Measurements from ENCODE around the gene C17orf113. TPM values are rescaled to one million over a fixed set of nuclear protein-coding genes. Genes with fewer than 3 reads are reported as not detected.

Gene C17orf113
- total RNA-seq, 8 experiments from 2014 or later, result 0.25 to 2.9 (median 2.1) TPM

- H3K4me1 ChIP-seq (replicated peaks in 1 of 2), result peaks cover 0 to 3% of the 10 kb centered on the region in 2 donors
- ATAC-seq (replicated peaks in 6 of 8), result no peak
- H3K4me3 ChIP-seq, result no peak overlapping the region
- in situ Hi-C loops (cut with MboI; ENCODE audit: low pct_unique_long_range_greater_than_20kb in 2 of 9, low sequenced_read_pairs in 9 of 9, unreplicated experiment in 9 of 9), result no loop called here
- WGBS, 10 experiments, result 65 to 100% (median 88%) methylated on average over 1 to 2 of the region's 5 CpGs; no CpG with 5 or more reads in 5 of the 10 experiments
- no peak overlapping the region for H3K27ac ChIP-seq
These were observed 11.5 kb upstream of the C17orf113 start for GRCh38 chr17:42061646-42062487.

GRCh38 chr17:42060231-42060630 is 9.8 kb upstream of the C17orf113 start:
- in situ Hi-C loops (cut with MboI; ENCODE audit: low pct_unique_long_range_greater_than_20kb in 2 of 9, low sequenced_read_pairs in 9 of 9, unreplicated experiment in 9 of 9), result no loop called here
- no peak for ATAC-seq (replicated peaks in 6 of 8)
- WGBS, 10 experiments, result 70 to 100% (median 90%) methylated on average over 1 to 2 of the region's 4 CpGs; no CpG with 5 or more reads in 6 of the 10 experiments
- Histone ChIP-seq H3K27ac (no peak overlapping the region), H3K4me3 (no peak overlapping the region), H3K4me1 (replicated peaks in 1 of 2) (peaks cover 3% of the 10 kb centered on the region in 2 donors)

GRCh38 chr17:42059815-42060214 is 9.4 kb upstream of the C17orf113 start:
- peaks cover 3% of the 10 kb centered on the region in 2 donors for H3K4me1 ChIP-seq (replicated peaks in 1 of 2)

GRCh38 chr17:42058063-42058462 is 7.7 kb upstream of the C17orf113 start:
- in situ Hi-C loops (cut with MboI; ENCODE audit: low pct_unique_long_range_greater_than_20kb in 2 of 9, low sequenced_read_pairs in 9 of 9, unreplicated experiment in 9 of 9), result no loop called here
- WGBS, 10 experiments, result 30 to 93% methylated on average over 2 to 4 of the region's 7 CpGs; no CpG with 5 or more reads in 8 of the 10 experiments
- ATAC-seq (replicated peaks in 6 of 8), result peak in 1 of 8 experiments; percentile 5

More at GRCh38 chr17:42059815-42060214, 9.4 kb upstream of the C17orf113 start:
- ATAC-seq (replicated peaks in 6 of 8), result no peak
- 63 to 80% (median 71%) methylated on average over 1 to 2 of the region's 4 CpGs; no CpG with 5 or more reads in 7 of the 10 experiments for WGBS, 10 experiments
- Histone ChIP-seq H3K4me3 (no peak overlapping the region), H3K27ac (no peak overlapping the region)
- in situ Hi-C loops (cut with MboI; ENCODE audit: low pct_unique_long_range_greater_than_20kb in 2 of 9, low sequenced_read_pairs in 9 of 9, unreplicated experiment in 9 of 9), result no loop called here

GRCh38 chr17:42056635-42057034 is 6.2 kb upstream of the C17orf113 start:
- 25 to 43% methylated on average over 1 of the region's 3 CpGs; no CpG with 5 or more reads in 8 of the 10 experiments for WGBS, 10 experiments
- H3K4me3 ChIP-seq, result no peak overlapping the region
- in situ Hi-C loops (cut with MboI; ENCODE audit: low pct_unique_long_range_greater_than_20kb in 2 of 9, low sequenced_read_pairs in 9 of 9, unreplicated experiment in 9 of 9), result no loop called here
- no peak overlapping the region for H3K27ac ChIP-seq
- no peak for ATAC-seq (replicated peaks in 6 of 8)
- H3K4me1 ChIP-seq (replicated peaks in 1 of 2), result peaks cover 3 to 7% of the 10 kb centered on the region in 2 donors

More at GRCh38 chr17:42058063-42058462, 7.7 kb upstream of the C17orf113 start:
- H3K4me3 ChIP-seq, result no peak overlapping the region
- peaks cover 3 to 7% of the 10 kb centered on the region in 2 donors for H3K4me1 ChIP-seq (replicated peaks in 1 of 2)
- H3K27ac ChIP-seq, result no peak overlapping the region

GRCh38 chr17:42055496-42055895 is 5.1 kb upstream of the C17orf113 start:
- H3K4me3 ChIP-seq, result no peak overlapping the region
- no peak overlapping the region for H3K27ac ChIP-seq
- in situ Hi-C loops (cut with MboI; ENCODE audit: low pct_unique_long_range_greater_than_20kb in 2 of 9, low sequenced_read_pairs in 9 of 9, unreplicated experiment in 9 of 9), result no loop called here
- peaks cover 3 to 14% of the 10 kb centered on the region in 2 donors for H3K4me1 ChIP-seq (replicated peaks in 1 of 2)
- 0 to 80% (median 41%) methylated on average over 1 to 4 of the region's 6 CpGs; no CpG with 5 or more reads in 7 of the 10 experiments for WGBS, 10 experiments
- peak in 3 of 8 experiments; percentile 23 to 58 (median 43) for ATAC-seq (replicated peaks in 6 of 8)

- no peak overlapping the region for H3K27ac ChIP-seq
- no CpG with 5 or more reads among the region's 3 CpGs for WGBS, 10 experiments
- in situ Hi-C loops (cut with MboI; ENCODE audit: low pct_unique_long_range_greater_than_20kb in 2 of 9, low sequenced_read_pairs in 9 of 9, unreplicated experiment in 9 of 9), result no loop called here
- no peak overlapping the region for H3K4me3 ChIP-seq
- H3K4me1 ChIP-seq (replicated peaks in 1 of 2), result peaks cover 3 to 14% of the 10 kb centered on the region in 2 donors
- ATAC-seq (replicated peaks in 6 of 8), result no peak
These were observed 4.6 kb upstream of the C17orf113 start for GRCh38 chr17:42055027-42055426.

GRCh38 chr17:42053731-42054500 is 3.5 kb upstream of the C17orf113 start:
- in situ Hi-C loops (cut with MboI; ENCODE audit: low pct_unique_long_range_greater_than_20kb in 2 of 9, low sequenced_read_pairs in 9 of 9, unreplicated experiment in 9 of 9), result no loop called here
- ATAC-seq (replicated peaks in 6 of 8), result peak in 1 of 8 experiments; percentile 22
- H3K27ac ChIP-seq, result no peak overlapping the region
- 5 to 60% (median 20%) methylated on average over 1 to 4 of the region's 12 CpGs; no CpG with 5 or more reads in 6 of the 10 experiments for WGBS, 10 experiments
- peaks cover 3 to 14% of the 10 kb centered on the region in 2 donors for H3K4me1 ChIP-seq (replicated peaks in 1 of 2)
- H3K4me3 ChIP-seq, result no peak overlapping the region

- WGBS, 10 experiments, result 0 to 100% (median 68%) methylated on average over 1 to 5 of the region's 6 CpGs; no CpG with 5 or more reads in 4 of the 10 experiments
- H3K4me3 ChIP-seq, result no peak overlapping the region
- no peak for ATAC-seq (replicated peaks in 6 of 8)
- in situ Hi-C loops (cut with MboI; ENCODE audit: low pct_unique_long_range_greater_than_20kb in 2 of 9, low sequenced_read_pairs in 9 of 9, unreplicated experiment in 9 of 9), result no loop called here
- no peak overlapping the region for H3K27ac ChIP-seq
- H3K4me1 ChIP-seq (replicated peaks in 1 of 2), result peaks cover 3 to 14% of the 10 kb centered on the region in 2 donors
These were observed 2.0 kb upstream of the C17orf113 start for GRCh38 chr17:42052346-42052877.

- in situ Hi-C loops (cut with MboI; ENCODE audit: low pct_unique_long_range_greater_than_20kb in 2 of 9, low sequenced_read_pairs in 9 of 9, unreplicated experiment in 9 of 9), result no loop called here
- no peak overlapping the region for H3K27ac ChIP-seq
- peaks cover 3 to 14% of the 10 kb centered on the region in 2 donors for H3K4me1 ChIP-seq (replicated peaks in 1 of 2)
- WGBS, 10 experiments, result 67 to 100% (median 100%) methylated on average over 1 to 4 of the region's 7 CpGs; no CpG with 5 or more reads in 3 of the 10 experiments
- H3K4me3 ChIP-seq, result no peak overlapping the region
- ATAC-seq (replicated peaks in 6 of 8), result no peak
These were observed 1.2 kb upstream of the C17orf113 start for GRCh38 chr17:42051645-42052044.

GRCh38 chr17:42051013-42051400 is 606 bp upstream of the C17orf113 start:
- in situ Hi-C loops (cut with MboI; ENCODE audit: low pct_unique_long_range_greater_than_20kb in 2 of 9, low sequenced_read_pairs in 9 of 9, unreplicated experiment in 9 of 9), result no loop called here
- H3K27ac ChIP-seq, result no peak overlapping the region
- no peak for ATAC-seq (replicated peaks in 6 of 8)
- WGBS, 10 experiments, result 0 to 76% (median 53%) methylated on average over 1 to 5 of the region's 8 CpGs; no CpG with 5 or more reads in 6 of the 10 experiments
- H3K4me3 ChIP-seq, result peak overlapping the region; percentile 47 to 93 (median 87)
- peaks cover 3 to 14% of the 10 kb centered on the region in 2 donors for H3K4me1 ChIP-seq (replicated peaks in 1 of 2)

- Histone ChIP-seq H3K4me3 (peak overlapping the region; percentile 47 to 93 (median 87)), H3K4me1 (replicated peaks in 1 of 2) (peaks cover 0 to 14% of the 10 kb centered on the region in 2 donors), H3K27ac (peak overlapping the region in 1 of 2 donors; percentile 52)
- peak in 4 of 8 experiments; percentile 40 to 46 (median 42) for ATAC-seq (replicated peaks in 6 of 8)
- WGBS, 10 experiments, result 0 to 14% (median 2%) methylated on average over 1 to 4 of the region's 7 CpGs; no CpG with 5 or more reads in 6 of the 10 experiments
- in situ Hi-C loops (cut with MboI; ENCODE audit: low pct_unique_long_range_greater_than_20kb in 2 of 9, low sequenced_read_pairs in 9 of 9, unreplicated experiment in 9 of 9), result no loop called here
These were observed 488 bp downstream of the C17orf113 start for GRCh38 chr17:42049834-42050392.
